GM12872 (cell line): ENCODE results near the gene SH3BGRL.

ENCODE experiments used
- CTCF ChIP-seq: IDR thresholded peaks from 3 replicates; pipeline ENCODE4 v1.5.1; 2011; ENCODE audit warnings: low read depth, mild to moderate bottlenecking, low read length, moderate library complexity; ENCODE audit not compliant: insufficient read depth

SH3BGRL gene

GRCh38 chrX:81232218-81232617 lies 30.3 kb downstream of the SH3BGRL start:
- TF ChIP-seq CTCF, result no peak

- TF ChIP-seq CTCF, result no peak
These were observed 35.6 kb downstream of the SH3BGRL start for GRCh38 chrX:81237516-81237915.

GRCh38 chrX:81238166-81238565 lies 36.3 kb downstream of the SH3BGRL start:
- no peak for TF ChIP-seq CTCF

GRCh38 chrX:81240701-81241331 lies 38.9 kb downstream of the SH3BGRL start:
- TF ChIP-seq CTCF, result no peak

- TF ChIP-seq CTCF, result no peak
These were observed 39.9 kb downstream of the SH3BGRL start for GRCh38 chrX:81241753-81242152.

- no peak for TF ChIP-seq CTCF
These were observed 54.0 kb downstream of the SH3BGRL start for GRCh38 chrX:81255876-81256275.

- TF ChIP-seq CTCF, result no peak
These were observed 55.9 kb downstream of the SH3BGRL start for GRCh38 chrX:81257817-81258216.
